Esophagus muscularis mucosa (tissue), 4 donors: ENCODE measurements around the gene LRMDA. TPM values are rescaled to one million over a fixed set of nuclear protein-coding genes. Genes with fewer than 3 reads are reported as not detected.

Source experiments
- DNase-seq: peaks from one replicate; pipeline ENCODE4 v3.0.0-alpha.2; 2017; ENCODE audit errors: extremely low spot score
- H3K27ac ChIP-seq, 4 donors: fragments of 200-600 bp; sonication (generic); replicated peaks in 1 of 4; 1 replicate in 3 of 4; 2 replicates in 1 of 4; pipeline ENCODE4 v1.5.1; 2016 to 2019; ENCODE audit warnings: mild to moderate bottlenecking in 1 of 4
- H3K27me3 ChIP-seq, 4 donors: fragments of 200-600 bp; sonication (generic); one replicate each; pipeline versions ENCODE4 v1.5.1 to v1.6.0; 2016 to 2019
- H3K36me3 ChIP-seq, 4 donors: fragments of 200-600 bp; sonication (generic); one replicate each; pipeline ENCODE4 v1.5.1; 2016 to 2019
- H3K4me1 ChIP-seq, 4 donors: fragments of 200-600 bp; sonication (generic); one replicate each; pipeline ENCODE4 v1.5.1; 2016 to 2019
- H3K4me3 ChIP-seq, 4 donors: fragments of 200-600 bp; sonication (generic); 1 replicate in 2 of 4; 2 replicates in 2 of 4; pipeline ENCODE4 v1.5.1; 2016 to 2019; ENCODE audit warnings: mild to moderate bottlenecking in 4 of 4, moderate library complexity in 1 of 4
- H3K9me3 ChIP-seq, 4 donors: fragments of 200-600 bp; sonication (generic); 1 replicate in 3 of 4; 2 replicates in 1 of 4; pipeline ENCODE4 v1.5.1; 2016 to 2019
- EP300 ChIP-seq: sonication (generic); formaldehyde crosslinking; IDR thresholded peaks from one replicate; pipeline ENCODE4 v1.6.1; 2017; ENCODE audit warnings: antibody characterized with exemption
- POLR2A ChIP-seq: fragments of 450-650 bp; IDR thresholded peaks from one replicate; pipeline ENCODE4 v1.6.1; 2017; ENCODE audit warnings: antibody characterized with exemption, moderate library complexity, mild to moderate bottlenecking, low read depth
- POLR2AphosphoS5 ChIP-seq, 2 donors: sonication (generic); formaldehyde crosslinking; IDR thresholded peaks; one replicate each; pipeline ENCODE4 v1.6.1; 2017; ENCODE audit warnings: antibody characterized with exemption in 2 of 2
- WGBS: methylation state at CpG from one replicate; pipeline ENCODE4 v1.1.5; 2018; 5-methylcytosine and 5-hydroxymethylcytosine counted together
- intact Hi-C: fragments of 100-400 bp; cut with DNase I; formaldehyde crosslinking; loops from one replicate; pipeline ENCODE4 v1.15.1; 2023
- total RNA-seq, 4 donors: library from RNA; depleted of rRNA; stranded (reverse); fragments of >200 nt; gene quantifications; one replicate each; pipeline versions ENCODE4 v1.1.0 to v1.2.1, GENCODE V29; 2016
- TF ChIP-seq, protein P1 (sequence below), 3 experiments: fragments of 200-600 bp in 2 of 3; fragments of 450-650 bp in 1 of 3; sonication (generic) in 2 of 3; IDR thresholded peaks; one replicate each; pipeline ENCODE4 v1.5.1; 2017 to 2019; ENCODE audit warnings: antibody characterized with exemption in 3 of 3, mild to moderate bottlenecking in 2 of 3, moderate library complexity in 1 of 3

LRMDA gene
- total RNA-seq, 4 donors from 2014 or later = 14.3 to 34.9 (median 26.5) TPM

DNA sequence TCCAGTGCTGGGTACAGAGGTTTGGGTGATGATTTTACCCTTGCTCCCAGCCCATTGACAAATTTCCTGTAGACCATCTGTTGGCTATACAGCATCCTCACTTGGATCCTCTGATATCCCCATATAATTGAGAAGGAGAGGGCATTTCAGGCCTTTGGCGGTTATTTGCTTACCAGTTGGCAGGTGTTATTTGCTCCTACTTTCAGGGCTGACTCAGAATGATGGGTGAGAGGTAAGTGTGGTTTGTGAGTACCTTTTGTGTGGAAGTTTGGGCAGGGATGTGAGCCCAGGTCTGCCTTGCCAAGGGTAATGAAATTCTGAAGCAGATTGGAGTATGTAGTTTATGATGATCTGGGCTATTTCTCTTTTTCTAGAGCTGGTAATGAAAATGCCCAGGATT is 93.6 kb downstream of the LRMDA start:
- Histone ChIP-seq H3K4me3 (no peak overlapping the region), H3K36me3 (no peaks in the 10 kb centered on the region), H3K9me3 (no peaks in the 10 kb centered on the region), H3K27ac (no peak overlapping the region), H3K4me1 (peaks cover 0 to under 1% (median under 1%) of the 10 kb centered on the region in 4 donors), H3K27me3 (no peaks in the 10 kb centered on the region)
- TF ChIP-seq, protein P1, sequence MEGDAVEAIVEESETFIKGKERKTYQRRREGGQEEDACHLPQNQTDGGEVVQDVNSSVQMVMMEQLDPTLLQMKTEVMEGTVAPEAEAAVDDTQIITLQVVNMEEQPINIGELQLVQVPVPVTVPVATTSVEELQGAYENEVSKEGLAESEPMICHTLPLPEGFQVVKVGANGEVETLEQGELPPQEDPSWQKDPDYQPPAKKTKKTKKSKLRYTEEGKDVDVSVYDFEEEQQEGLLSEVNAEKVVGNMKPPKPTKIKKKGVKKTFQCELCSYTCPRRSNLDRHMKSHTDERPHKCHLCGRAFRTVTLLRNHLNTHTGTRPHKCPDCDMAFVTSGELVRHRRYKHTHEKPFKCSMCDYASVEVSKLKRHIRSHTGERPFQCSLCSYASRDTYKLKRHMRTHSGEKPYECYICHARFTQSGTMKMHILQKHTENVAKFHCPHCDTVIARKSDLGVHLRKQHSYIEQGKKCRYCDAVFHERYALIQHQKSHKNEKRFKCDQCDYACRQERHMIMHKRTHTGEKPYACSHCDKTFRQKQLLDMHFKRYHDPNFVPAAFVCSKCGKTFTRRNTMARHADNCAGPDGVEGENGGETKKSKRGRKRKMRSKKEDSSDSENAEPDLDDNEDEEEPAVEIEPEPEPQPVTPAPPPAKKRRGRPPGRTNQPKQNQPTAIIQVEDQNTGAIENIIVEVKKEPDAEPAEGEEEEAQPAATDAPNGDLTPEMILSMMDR (IDR thresholded peaks at IDR 0.05) = no peak
- TF ChIP-seq POLR2AphosphoS5 (IDR thresholded peaks at IDR 0.05) = no peak
- no peak for TF ChIP-seq POLR2A
- no peak for TF ChIP-seq EP300
- WGBS = 100% methylated on average over 1 of the region's 1 CpG
- intact Hi-C loops = no loop called here
- DNase-seq = no peak

DNA sequence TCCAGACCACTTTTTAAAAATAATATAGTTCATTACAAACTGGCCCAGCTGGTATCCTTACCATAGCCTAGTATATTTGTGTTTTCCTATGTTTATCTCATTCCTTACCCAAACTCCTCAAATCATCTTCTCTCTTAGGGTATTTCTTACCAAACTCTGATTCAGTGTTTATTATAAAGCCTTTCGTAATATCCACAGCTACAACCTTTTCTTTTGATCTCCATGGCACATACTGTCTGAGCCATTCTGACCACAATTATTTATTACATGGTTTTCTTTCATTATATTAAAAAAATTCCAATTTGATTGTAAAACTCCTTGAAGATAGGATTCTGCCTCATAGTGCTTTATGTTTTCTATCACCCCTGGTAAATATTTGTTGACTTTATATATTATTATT is 94.2 kb downstream of the LRMDA start:
- DNase-seq = no peak
- H3K27me3 ChIP-seq = no peaks in the 10 kb centered on the region
- TF ChIP-seq, protein P1 (IDR thresholded peaks at IDR 0.05) = no peak
- TF ChIP-seq POLR2AphosphoS5 (IDR thresholded peaks at IDR 0.05) = no peak
- no peak for TF ChIP-seq POLR2A
- no peak for TF ChIP-seq EP300
- peaks cover 0 to 6% (median 6%) of the 10 kb centered on the region in 4 donors for H3K4me1 ChIP-seq
- H3K4me3 ChIP-seq = no peak overlapping the region
- intact Hi-C loops = no loop called here
- H3K9me3 ChIP-seq = no peaks in the 10 kb centered on the region
- WGBS = 97% methylated on average over 1 of the region's 1 CpG
- no peaks in the 10 kb centered on the region for H3K36me3 ChIP-seq
- no peak overlapping the region for H3K27ac ChIP-seq

DNA sequence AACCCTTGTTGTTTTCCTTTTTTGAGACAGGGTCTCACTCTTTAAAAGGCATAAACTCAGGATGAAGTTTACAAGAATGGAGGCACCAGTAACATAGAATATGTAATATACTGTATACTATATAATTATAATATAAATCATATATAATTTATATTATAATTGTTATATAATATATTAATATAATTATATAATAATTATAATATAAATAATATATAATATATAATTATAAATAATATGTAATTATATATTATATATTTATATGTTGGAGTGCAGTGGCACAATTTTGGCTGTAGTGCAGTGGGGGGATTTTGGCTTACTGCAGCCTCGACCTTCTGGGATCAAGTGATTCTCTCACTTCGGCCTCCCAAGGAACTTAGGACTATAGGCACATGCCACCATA is 96.1 kb downstream of the LRMDA start:
- 95% methylated on average over 2 of the region's 2 CpGs for WGBS
- intact Hi-C loops = no loop called here

DNA sequence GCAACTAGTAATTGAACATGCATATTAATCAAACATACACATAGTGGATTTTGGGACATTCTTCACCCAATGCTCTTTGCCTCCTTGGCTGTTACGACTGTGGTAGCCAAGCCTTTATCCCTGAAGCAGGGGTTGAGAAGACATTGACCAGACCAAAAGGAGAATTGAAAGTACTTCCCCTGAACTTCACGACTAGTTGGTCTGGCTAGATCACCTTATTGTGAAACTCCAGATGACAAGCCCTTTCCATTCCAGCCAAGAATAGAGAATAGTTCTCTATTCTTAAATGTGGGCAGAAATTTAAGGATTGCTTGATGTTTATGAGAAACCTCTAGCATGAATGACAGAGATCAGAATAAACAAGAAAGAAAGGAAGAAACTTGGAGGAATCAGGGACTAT is 97.0 kb downstream of the LRMDA start:
- Histone ChIP-seq H3K27ac (no peak overlapping the region), H3K4me3 (no peak overlapping the region), H3K36me3 (no peaks in the 10 kb centered on the region), H3K9me3 (no peaks in the 10 kb centered on the region), H3K4me1 (peaks cover 0 to 8% (median 6%) of the 10 kb centered on the region in 4 donors), H3K27me3 (no peaks in the 10 kb centered on the region)
- TF ChIP-seq POLR2AphosphoS5 (IDR thresholded peaks at IDR 0.05) = no peak
- no peak for TF ChIP-seq POLR2A
- TF ChIP-seq, protein P1 (IDR thresholded peaks at IDR 0.05) = no peak
- intact Hi-C loops = no loop called here
- WGBS = 89% methylated on average over 2 of the region's 2 CpGs
- DNase-seq = no peak

More for the DNA sequence above, 96.1 kb downstream of the LRMDA start:
- peaks cover 0 to 8% (median 6%) of the 10 kb centered on the region in 4 donors for H3K4me1 ChIP-seq
- H3K4me3 ChIP-seq = no peak overlapping the region
- no peaks in the 10 kb centered on the region for H3K9me3 ChIP-seq
- no peaks in the 10 kb centered on the region for H3K27me3 ChIP-seq
- no peaks in the 10 kb centered on the region for H3K36me3 ChIP-seq
- no peak for DNase-seq
- TF ChIP-seq POLR2AphosphoS5 (IDR thresholded peaks at IDR 0.05) (no peak), POLR2A (no peak), EP300 (no peak)
- TF ChIP-seq, protein P1 (IDR thresholded peaks at IDR 0.05) = no peak
- no peak overlapping the region for H3K27ac ChIP-seq

DNA sequence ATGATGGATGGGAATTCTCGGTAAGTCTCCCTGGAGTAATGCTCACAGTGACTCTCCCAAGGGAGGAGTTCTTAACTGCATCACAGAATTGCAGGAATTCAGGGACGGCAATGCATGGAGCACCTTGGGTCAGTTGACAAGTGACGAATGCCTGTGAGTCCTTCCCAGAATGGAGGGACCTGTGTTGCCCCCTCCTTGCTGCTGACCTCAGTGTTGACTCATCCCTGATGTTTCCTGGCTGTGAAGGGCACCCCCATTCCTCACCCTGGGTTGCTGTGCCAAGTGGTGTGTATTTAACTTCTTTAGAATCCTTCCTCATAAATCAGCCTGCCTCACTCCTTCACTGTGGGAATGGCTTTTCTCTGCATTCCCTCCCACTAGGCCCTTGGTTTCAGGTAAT is 98.9 kb downstream of the LRMDA start:
- Histone ChIP-seq H3K36me3 (no peaks in the 10 kb centered on the region), H3K27me3 (no peaks in the 10 kb centered on the region), H3K4me1 (peaks cover 0 to 8% (median 6%) of the 10 kb centered on the region in 4 donors), H3K9me3 (no peaks in the 10 kb centered on the region), H3K27ac (no peak overlapping the region), H3K4me3 (no peak overlapping the region)
- no peak for DNase-seq
- WGBS = 37% methylated on average over 3 of the region's 3 CpGs
- intact Hi-C loops = no loop called here
- TF ChIP-seq, protein P1 (IDR thresholded peaks at IDR 0.05) = no peak
- TF ChIP-seq POLR2A (no peak), POLR2AphosphoS5 (IDR thresholded peaks at IDR 0.05) (peak in 1 of 2 donors; percentile 64), EP300 (peak; percentile 39)
